ENCODE measurements around the gene PFKFB4. TPM values are rescaled to one million over a fixed set of nuclear protein-coding genes. Genes with fewer than 3 reads are reported as not detected.

PFKFB4 gene
- 5.7 and 6.7 TPM in 2 replicates for polyA plus RNA-seq (2012; rRNA removed)
- 3.2 and 4.1 TPM in 2 replicates for polyA plus RNA-seq (2012; cell fraction: cytosol; rRNA removed)
- polyA plus RNA-seq (2012; cell fraction: nucleus; rRNA removed): 14.3 and 15.3 TPM in 2 replicates

DNA sequence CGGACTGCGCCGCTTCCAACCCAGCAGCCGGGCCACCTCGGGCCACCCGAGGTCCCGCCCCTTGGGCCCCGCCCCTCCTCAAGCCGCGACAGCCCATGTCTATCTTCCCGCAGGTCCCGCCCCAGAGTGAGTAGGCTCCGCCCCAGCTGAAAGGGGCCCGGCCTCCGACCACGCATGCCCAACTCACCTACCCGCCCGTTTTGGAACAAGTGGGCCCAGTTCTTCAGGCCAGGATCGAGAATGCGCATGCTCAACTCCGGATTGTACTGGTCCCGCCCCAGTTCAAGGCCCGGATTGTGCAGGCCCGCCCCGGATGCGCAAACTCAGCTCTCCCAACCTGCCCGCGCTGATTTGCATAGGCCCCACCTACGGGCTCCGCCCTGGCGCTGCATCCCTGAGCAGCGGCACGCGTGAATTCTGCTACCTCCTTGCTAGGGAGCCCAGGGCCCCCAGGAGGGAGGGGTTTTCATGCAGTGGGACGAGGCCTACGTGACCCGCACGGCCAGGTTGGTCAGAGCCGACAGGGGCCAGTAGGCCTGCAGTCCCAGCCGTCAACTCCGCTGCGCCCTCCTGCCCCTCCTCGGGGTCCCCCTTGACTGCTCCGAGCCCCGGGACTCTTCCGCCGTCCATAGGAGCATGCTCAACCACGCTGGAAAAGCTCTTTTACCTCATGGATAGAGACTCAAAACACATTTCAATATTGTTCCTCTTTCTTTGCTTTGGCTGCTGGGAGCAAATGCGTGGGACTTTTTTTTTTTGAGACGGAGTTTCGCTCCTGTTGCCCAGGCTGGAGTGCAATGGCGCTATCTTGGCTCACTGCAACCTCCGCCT is at the start of gene PFKFB4:
Gene PFKFB4 (minus strand): TSS at position 8 of the 831 bp plus-strand sequence. CDS start 26 bp downstream, outside the sequence.
- H3K27me3 ChIP-seq (ENCODE audit: insufficient read depth): no peaks in the 10 kb centered on the region
- peak within 1 kb of the TSS; percentile 57 to 77 for H3K4me3 ChIP-seq (ENCODE audit: low read depth in 2 of 2, low read length in 1 of 2)
- H3K9ac ChIP-seq: peak within 1 kb of the TSS; percentile 71
- H4K20me1 ChIP-seq (ENCODE audit: insufficient read depth): no peaks in the 10 kb centered on the region
- H3K9me3 ChIP-seq: no peaks in the 10 kb centered on the region
- peaks cover 15% of the 10 kb centered on the region; the same call in 1 of the 2 replicates for H3K79me2 ChIP-seq (ENCODE audit: insufficient read depth)
- H3K4me1 ChIP-seq (ENCODE audit: control insufficient read depth in 1 of 2, insufficient read depth in 2 of 2, low read depth in 1 of 2, low read length in 1 of 2): peaks cover 29 to 61% of the 10 kb centered on the region in 2 experiments; a peak in 3 of 4 replicates
- no peaks in the 10 kb centered on the region for H3K9me2 ChIP-seq
- peak; percentile 99 for DNase-seq
- WGBS (ENCODE audit: low lambda C conversion rate): 9% methylated on average over 16 of the region's 53 CpGs
- H3F3A ChIP-seq (replicated peaks; ENCODE audit: insufficient read depth): peaks cover 19% of the 10 kb centered on the region
- no peaks in the 10 kb centered on the region for H3K36me3 ChIP-seq (replicated peaks in 1 of 2; ENCODE audit: control insufficient read depth in 1 of 2, insufficient read depth in 2 of 2, low read length in 1 of 2)
- ChIA-PET POLR2A (interaction anchor here (0.8 to 1.3 kb wide), 4 partner anchors 9 to 117 kb away, joined by 3 to 4 read pairs (median 3); partner anchors contain the start of genes ATRIP and CCDC51), CTCF (interaction anchor here (1.4 to 12.6 kb wide), 5 partner anchors 9 to 121 kb away, joined by 3 to 136 read pairs (median 14); partner anchors contain the start of genes CCDC51, SLC26A6 and TMA7)
- H3K27ac ChIP-seq (ENCODE audit: low read depth in 2 of 2, low read length in 1 of 2): peak within 1 kb of the TSS; percentile 48 to 49
- H3K4me2 ChIP-seq: peak within 1 kb of the TSS; percentile 90
- peak within 1 kb of the TSS; percentile 88; the same call in 1 of the 2 replicates for H2AFZ ChIP-seq (ENCODE audit: low read depth)
- TF ChIP-seq, protein P1, sequence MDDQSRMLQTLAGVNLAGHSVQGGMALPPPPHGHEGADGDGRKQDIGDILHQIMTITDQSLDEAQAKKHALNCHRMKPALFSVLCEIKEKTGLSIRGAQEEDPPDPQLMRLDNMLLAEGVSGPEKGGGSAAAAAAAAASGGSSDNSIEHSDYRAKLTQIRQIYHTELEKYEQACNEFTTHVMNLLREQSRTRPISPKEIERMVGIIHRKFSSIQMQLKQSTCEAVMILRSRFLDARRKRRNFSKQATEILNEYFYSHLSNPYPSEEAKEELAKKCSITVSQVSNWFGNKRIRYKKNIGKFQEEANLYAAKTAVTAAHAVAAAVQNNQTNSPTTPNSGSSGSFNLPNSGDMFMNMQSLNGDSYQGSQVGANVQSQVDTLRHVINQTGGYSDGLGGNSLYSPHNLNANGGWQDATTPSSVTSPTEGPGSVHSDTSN (IDR thresholded peaks at IDR 0.05): peak; percentile 91
- peak; percentile 8 for TF ChIP-seq CHD2 (IDR thresholded peaks at IDR 0.05; ENCODE audit: low read length, partially characterized antibody)
- TF ChIP-seq MEF2A (IDR thresholded peaks at IDR 0.05; ENCODE audit: borderline replicate concordance, low read depth): no peak
- peak; percentile 44; the same call in 1 of the 2 replicates for TF ChIP-seq MXI1 (IDR thresholded peaks at IDR 0.05; ENCODE audit: low read depth, low read length)
- no peak for TF ChIP-seq SMC3 (IDR thresholded peaks at IDR 0.05; ENCODE audit: low read depth, low read length)
- TF ChIP-seq, protein P2, sequence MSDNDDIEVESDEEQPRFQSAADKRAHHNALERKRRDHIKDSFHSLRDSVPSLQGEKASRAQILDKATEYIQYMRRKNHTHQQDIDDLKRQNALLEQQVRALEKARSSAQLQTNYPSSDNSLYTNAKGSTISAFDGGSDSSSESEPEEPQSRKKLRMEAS (IDR thresholded peaks at IDR 0.05; ENCODE audit: low read depth): peak; percentile 77
- TF ChIP-seq, protein P3, sequence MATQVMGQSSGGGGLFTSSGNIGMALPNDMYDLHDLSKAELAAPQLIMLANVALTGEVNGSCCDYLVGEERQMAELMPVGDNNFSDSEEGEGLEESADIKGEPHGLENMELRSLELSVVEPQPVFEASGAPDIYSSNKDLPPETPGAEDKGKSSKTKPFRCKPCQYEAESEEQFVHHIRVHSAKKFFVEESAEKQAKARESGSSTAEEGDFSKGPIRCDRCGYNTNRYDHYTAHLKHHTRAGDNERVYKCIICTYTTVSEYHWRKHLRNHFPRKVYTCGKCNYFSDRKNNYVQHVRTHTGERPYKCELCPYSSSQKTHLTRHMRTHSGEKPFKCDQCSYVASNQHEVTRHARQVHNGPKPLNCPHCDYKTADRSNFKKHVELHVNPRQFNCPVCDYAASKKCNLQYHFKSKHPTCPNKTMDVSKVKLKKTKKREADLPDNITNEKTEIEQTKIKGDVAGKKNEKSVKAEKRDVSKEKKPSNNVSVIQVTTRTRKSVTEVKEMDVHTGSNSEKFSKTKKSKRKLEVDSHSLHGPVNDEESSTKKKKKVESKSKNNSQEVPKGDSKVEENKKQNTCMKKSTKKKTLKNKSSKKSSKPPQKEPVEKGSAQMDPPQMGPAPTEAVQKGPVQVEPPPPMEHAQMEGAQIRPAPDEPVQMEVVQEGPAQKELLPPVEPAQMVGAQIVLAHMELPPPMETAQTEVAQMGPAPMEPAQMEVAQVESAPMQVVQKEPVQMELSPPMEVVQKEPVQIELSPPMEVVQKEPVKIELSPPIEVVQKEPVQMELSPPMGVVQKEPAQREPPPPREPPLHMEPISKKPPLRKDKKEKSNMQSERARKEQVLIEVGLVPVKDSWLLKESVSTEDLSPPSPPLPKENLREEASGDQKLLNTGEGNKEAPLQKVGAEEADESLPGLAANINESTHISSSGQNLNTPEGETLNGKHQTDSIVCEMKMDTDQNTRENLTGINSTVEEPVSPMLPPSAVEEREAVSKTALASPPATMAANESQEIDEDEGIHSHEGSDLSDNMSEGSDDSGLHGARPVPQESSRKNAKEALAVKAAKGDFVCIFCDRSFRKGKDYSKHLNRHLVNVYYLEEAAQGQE (IDR thresholded peaks at IDR 0.05; ENCODE audit: low read depth, low read length): no peak
- 0 out of 2 replicates have a peak, but pooled peaks have one; percentile 33 for TF ChIP-seq GABPA (IDR thresholded peaks at IDR 0.05; ENCODE audit: low read depth)
- peak; percentile 98 for TF ChIP-seq NRF1 (IDR thresholded peaks at IDR 0.05; ENCODE audit: low read depth, low read length)
- TF ChIP-seq YY1 (IDR thresholded peaks at IDR 0.05; ENCODE audit: low read depth): no peak
- TF ChIP-seq FOXJ3 (CRISPR knock-in tag; IDR thresholded peaks at IDR 0.05): no peak
- no peak for TF ChIP-seq NFIC (IDR thresholded peaks at IDR 0.05; ENCODE audit: borderline replicate concordance)
